Liver (tissue), 2 donors: ENCODE measurements around the gene IL1RL1.

Experiments used
- RAD21 ChIP-seq, 2 donors: IDR thresholded peaks; 2 replicates each; pipeline ENCODE4 v1.6.1; 2016; ENCODE audit warnings: antibody characterized with exemption in 2 of 2, mild to moderate bottlenecking in 2 of 2
- TF ChIP-seq, protein P1 (sequence below): IDR thresholded peaks from 2 replicates; pipeline ENCODE4 v1.6.1; 2016; ENCODE audit warnings: antibody characterized with exemption
- TF ChIP-seq, protein P2 (sequence below): IDR thresholded peaks from 2 replicates; pipeline ENCODE4 v1.6.1; 2016; ENCODE audit warnings: antibody characterized with exemption
- donor health status: healthy.

DNA sequence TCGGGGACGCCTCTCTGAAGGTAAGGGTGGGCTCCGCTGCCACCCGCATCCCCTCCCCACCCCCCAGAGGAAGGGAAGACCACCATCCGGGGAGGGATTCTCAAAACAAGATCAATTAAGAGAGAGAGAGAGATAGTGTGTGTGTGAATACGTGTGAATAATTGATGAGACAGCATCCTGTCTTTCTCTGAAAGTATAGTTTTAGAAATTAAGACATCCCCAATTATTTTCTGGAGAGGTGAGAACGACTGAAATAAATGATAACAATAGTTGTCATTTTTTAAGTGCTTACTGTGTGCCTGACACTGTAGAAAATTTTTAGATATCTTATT, 45.0 kb downstream of the IL1RL1 start:
- TF ChIP-seq, protein P1, sequence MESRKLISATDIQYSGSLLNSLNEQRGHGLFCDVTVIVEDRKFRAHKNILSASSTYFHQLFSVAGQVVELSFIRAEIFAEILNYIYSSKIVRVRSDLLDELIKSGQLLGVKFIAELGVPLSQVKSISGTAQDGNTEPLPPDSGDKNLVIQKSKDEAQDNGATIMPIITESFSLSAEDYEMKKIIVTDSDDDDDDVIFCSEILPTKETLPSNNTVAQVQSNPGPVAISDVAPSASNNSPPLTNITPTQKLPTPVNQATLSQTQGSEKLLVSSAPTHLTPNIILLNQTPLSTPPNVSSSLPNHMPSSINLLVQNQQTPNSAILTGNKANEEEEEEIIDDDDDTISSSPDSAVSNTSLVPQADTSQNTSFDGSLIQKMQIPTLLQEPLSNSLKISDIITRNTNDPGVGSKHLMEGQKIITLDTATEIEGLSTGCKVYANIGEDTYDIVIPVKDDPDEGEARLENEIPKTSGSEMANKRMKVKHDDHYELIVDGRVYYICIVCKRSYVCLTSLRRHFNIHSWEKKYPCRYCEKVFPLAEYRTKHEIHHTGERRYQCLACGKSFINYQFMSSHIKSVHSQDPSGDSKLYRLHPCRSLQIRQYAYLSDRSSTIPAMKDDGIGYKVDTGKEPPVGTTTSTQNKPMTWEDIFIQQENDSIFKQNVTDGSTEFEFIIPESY, result no peak
- TF ChIP-seq, protein P2, sequence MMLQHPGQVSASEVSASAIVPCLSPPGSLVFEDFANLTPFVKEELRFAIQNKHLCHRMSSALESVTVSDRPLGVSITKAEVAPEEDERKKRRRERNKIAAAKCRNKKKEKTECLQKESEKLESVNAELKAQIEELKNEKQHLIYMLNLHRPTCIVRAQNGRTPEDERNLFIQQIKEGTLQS, result no peak
- TF ChIP-seq RAD21 (IDR thresholded peaks at IDR 0.05), result no peak
